ENCODE results near the gene RNPEP. TPM values are rescaled to one million over a fixed set of nuclear protein-coding genes. Genes with fewer than 3 reads are reported as not detected.

RNPEP gene
- total and polyA plus RNA-seq, 7 donors: 23.9 to 86.5 (median 38.5) TPM

DNA sequence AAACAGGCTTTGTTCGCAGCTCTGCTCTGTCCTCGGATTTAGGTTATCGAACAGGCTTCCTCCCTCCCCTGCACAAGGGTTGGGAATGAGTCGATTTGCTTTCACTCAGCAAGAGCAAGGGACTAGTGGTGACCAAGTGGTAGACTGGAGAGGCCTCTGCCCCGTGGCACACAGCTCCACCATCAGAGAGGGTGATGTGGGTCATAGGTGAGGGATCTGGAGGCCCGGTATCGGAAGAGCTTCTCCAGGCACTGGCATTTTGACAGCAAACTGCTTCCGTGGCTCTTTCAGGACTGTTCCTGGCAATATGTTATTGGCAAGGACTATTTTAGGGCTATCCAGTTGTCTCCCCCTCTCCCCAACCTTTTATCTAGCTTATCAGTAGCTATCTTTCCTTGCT, 24.9 kb downstream of the RNPEP start:
- H3K4me3 ChIP-seq: no peak overlapping the region

DNA sequence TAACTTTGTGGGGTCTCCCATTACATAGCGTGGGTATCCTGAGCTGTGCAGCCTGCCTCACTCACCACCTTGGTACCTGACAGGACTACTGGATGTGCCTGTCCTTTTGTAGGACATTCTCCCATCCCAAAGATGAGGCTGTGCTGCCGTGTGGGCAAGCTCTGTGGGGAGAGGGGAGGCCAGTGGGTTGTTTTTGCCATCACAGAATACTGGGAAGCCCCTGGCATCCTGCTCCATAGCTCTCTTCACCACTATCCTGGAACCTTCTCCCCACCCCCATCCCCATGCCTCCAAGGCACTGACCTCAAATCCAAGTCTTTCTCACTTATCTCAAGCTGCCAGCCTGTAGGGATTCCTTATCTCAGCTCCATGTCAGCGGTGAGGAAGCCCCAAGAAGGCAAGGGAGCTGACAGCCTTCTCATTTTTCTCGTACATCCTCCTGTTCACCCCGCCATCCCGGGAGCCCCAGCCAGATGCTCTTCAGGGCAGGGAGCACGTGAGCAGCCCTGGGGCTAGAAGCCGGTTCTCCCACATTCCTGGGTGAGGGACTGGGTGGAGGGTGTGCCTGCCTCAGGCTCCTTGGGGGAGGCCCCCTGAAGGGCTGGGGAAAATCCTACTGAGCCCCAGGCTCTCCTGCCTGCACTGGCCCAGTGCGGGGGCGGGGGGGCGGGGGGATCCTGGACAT, 25.5 kb downstream of the RNPEP start:
- Histone ChIP-seq H3K27me3 (no peaks in the 10 kb centered on the region), H3K27ac (peak overlapping the region in 1 of 4 donors; percentile 22), H3K4me3 (no peak overlapping the region), H3K9me3 (no peaks in the 10 kb centered on the region), H3K36me3 (peaks cover 3 to 45% (median 21%) of the 10 kb centered on the region in 4 donors), H3K4me1 (peaks cover 0 to 4% (median 0%) of the 10 kb centered on the region in 4 donors)
- WGBS, 2 donors: 13 to 65% methylated on average over 10 to 11 of the region's 11 CpGs
- intact Hi-C loops (cut with DNase I): no loop called here
- DNase-seq: no peak
- TF ChIP-seq POLR2AphosphoS5 (IDR thresholded peaks at IDR 0.05): no peak
- TF ChIP-seq, protein P1, sequence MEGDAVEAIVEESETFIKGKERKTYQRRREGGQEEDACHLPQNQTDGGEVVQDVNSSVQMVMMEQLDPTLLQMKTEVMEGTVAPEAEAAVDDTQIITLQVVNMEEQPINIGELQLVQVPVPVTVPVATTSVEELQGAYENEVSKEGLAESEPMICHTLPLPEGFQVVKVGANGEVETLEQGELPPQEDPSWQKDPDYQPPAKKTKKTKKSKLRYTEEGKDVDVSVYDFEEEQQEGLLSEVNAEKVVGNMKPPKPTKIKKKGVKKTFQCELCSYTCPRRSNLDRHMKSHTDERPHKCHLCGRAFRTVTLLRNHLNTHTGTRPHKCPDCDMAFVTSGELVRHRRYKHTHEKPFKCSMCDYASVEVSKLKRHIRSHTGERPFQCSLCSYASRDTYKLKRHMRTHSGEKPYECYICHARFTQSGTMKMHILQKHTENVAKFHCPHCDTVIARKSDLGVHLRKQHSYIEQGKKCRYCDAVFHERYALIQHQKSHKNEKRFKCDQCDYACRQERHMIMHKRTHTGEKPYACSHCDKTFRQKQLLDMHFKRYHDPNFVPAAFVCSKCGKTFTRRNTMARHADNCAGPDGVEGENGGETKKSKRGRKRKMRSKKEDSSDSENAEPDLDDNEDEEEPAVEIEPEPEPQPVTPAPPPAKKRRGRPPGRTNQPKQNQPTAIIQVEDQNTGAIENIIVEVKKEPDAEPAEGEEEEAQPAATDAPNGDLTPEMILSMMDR (IDR thresholded peaks at IDR 0.05): no peak
- no peak for TF ChIP-seq EP300 (IDR thresholded peaks at IDR 0.05)
- no peak for TF ChIP-seq POLR2A (IDR thresholded peaks at IDR 0.05)

More for the DNA sequence above, 24.9 kb downstream of the RNPEP start:
- H3K9me3 ChIP-seq: no peaks in the 10 kb centered on the region
- 22 to 65% methylated on average over 8 of the region's 8 CpGs for WGBS, 2 donors
- peaks cover 0 to 4% (median 0%) of the 10 kb centered on the region in 4 donors for H3K4me1 ChIP-seq
- peaks cover 10 to 51% (median 23%) of the 10 kb centered on the region in 4 donors for H3K36me3 ChIP-seq
- peak overlapping the region in 1 of 4 donors; percentile 6 for H3K27ac ChIP-seq
- intact Hi-C loops (cut with DNase I): no loop called here
- TF ChIP-seq EP300 (IDR thresholded peaks at IDR 0.05) (no peak), POLR2AphosphoS5 (IDR thresholded peaks at IDR 0.05) (no peak), POLR2A (IDR thresholded peaks at IDR 0.05) (no peak)
- TF ChIP-seq, protein P1 (IDR thresholded peaks at IDR 0.05): no peak
- no peaks in the 10 kb centered on the region for H3K27me3 ChIP-seq
- DNase-seq: no peak

DNA sequence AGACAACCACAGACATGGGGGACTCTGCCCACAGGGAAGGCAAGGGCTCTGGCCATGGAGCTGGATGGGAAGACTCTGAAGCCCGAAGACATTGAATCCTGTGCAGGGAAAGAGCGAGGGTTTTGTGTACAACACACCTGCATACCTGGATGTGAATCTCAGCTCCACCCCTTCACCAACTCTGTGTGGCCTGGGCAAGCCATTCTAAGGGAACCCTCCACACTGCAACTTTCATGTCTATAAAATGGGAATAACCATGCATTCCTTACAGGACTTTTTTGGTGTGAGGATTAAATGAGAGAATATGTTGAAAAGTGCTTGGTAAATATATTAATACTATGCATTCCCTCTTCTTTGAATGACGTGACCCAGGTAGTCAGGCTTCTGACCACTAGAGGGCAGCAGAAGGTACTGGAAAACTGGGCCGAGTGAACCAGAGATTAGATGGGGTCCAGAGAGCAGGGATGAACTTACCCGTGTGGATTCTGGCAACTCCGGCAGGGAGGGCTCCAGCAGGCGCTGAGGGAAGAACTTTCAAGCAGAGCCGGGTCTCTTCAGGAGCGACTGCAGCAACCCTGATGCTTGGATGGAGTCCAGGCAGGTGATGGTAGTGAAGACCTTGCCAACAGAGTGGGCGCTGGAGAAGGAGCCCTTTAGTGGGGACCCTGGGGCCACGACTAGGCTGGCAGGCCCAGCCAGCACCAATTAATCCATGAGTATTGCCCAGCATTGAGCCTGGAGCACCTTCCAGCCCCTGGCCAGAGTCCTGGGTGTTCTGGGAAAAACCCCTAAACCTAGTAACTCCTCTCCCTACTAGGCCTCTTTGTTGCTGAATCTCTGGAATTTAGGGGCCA, 27.1 kb downstream of the RNPEP start:
- peaks cover 0 to 4% (median 0%) of the 10 kb centered on the region in 4 donors for H3K4me1 ChIP-seq
- intact Hi-C loops (cut with DNase I): loop anchor here (1.0 kb wide), 1 partner anchor 126 kb away; no protein-coding TSS in a partner anchor
- DNase-seq: peak; percentile 84
- H3K36me3 ChIP-seq: peaks cover 0 to 29% (median 9%) of the 10 kb centered on the region in 4 donors
- peak overlapping the region in 1 of 4 donors; percentile 33 for H3K27ac ChIP-seq
- TF ChIP-seq, protein P1 (IDR thresholded peaks at IDR 0.05): peak; percentile 51 to 93 (median 82)
- TF ChIP-seq POLR2A (IDR thresholded peaks at IDR 0.05): no peak
- H3K4me3 ChIP-seq: no peak overlapping the region
- H3K9me3 ChIP-seq: no peaks in the 10 kb centered on the region
- no peaks in the 10 kb centered on the region for H3K27me3 ChIP-seq
- 4 to 24% methylated on average over 11 of the region's 11 CpGs for WGBS, 2 donors

DNA sequence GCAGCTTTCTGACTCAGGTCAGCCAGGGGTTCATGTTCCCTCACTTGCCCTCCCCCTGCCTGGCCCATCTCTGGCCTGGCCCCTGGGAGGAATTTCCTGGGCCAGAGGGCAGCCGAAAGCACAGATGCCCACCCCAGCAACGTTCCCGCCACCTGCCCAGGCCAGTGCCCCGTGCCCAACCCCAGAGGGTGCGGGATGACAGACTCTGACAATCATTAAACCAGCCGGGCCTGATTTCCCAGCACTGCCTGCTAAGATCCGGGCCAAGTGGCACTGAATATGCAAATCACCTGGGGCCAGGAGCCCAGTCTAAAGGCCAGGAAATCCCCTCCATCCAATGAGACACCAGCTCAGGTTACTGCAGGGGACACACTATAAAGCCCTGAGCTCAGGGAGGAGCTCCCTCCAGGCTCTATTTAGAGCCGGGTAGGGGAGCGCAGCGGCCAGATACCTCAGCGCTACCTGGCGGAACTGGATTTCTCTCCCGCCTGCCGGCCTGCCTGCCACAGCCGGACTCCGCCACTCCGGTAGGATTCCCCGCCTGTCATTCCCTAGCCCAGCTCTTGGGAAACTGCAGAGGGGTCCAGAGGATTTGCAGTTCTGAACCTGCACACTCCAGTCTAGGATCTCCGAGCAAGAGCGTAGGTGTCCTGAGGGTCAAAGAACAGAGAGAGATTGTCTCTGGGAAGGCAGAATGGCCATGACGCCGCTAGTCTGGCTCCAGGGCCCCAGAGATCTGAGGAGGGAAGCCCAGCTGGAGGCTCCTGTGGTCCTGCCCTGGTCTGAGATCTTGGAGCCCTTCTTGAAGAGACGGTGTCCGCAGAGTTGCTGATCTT, 27.9 kb downstream of the RNPEP start, which contains the start of gene ELF3:
Gene ELF3, plus strand, starts transcription at position 408 of the 836 bp plus-strand sequence. CDS start 550 bp downstream, outside the sequence.
- Histone ChIP-seq H3K27me3 (no peaks in the 10 kb centered on the region), H3K9me3 (no peaks in the 10 kb centered on the region), H3K36me3 (peaks cover 0 to 20% (median 2%) of the 10 kb centered on the region in 4 donors), H3K27ac (peak within 1 kb of the TSS in 1 of 4 donors; percentile 33), H3K4me3 (peak within 1 kb of the TSS in 1 of 4 donors; percentile 12), H3K4me1 (peaks cover 0 to 4% (median 0%) of the 10 kb centered on the region in 4 donors)
- WGBS, 2 donors: 15 to 66% methylated on average over 24 of the region's 24 CpGs
- DNase-seq: no peak
- intact Hi-C loops (cut with DNase I): no loop called here
- peak in 1 of 2 donors; percentile 86 for TF ChIP-seq POLR2A (IDR thresholded peaks at IDR 0.05)
- peak in 1 of 4 donors; percentile 61 for TF ChIP-seq POLR2AphosphoS5 (IDR thresholded peaks at IDR 0.05)
- TF ChIP-seq, protein P1 (IDR thresholded peaks at IDR 0.05): no peak

Data from sigmoid colon (tissue), 7 donors.